Eye (tissue), 1 donor: ENCODE data around the gene OSBPL6.
A peak's percentile ranks its signal among the peaks of the same experiment; 100 is the strongest.

Experiments
- DNase-seq: peaks from one replicate; pipeline ENCODE4 v3.0.0-alpha.2; 2015

OSBPL6 gene

GRCh38 chr2:178450774-178451525 is 256.6 kb downstream of the OSBPL6 start, which contains the start of the genes PJVK and PRKRA:
Gene PJVK, plus strand, starts transcription at chr2:178451378. Its CDS starts 2,032 bp downstream, at chr2:178453410.
Gene PRKRA, minus strand, starts transcription at chr2:178451175. Its CDS starts 145 bp downstream, at chr2:178451030.
- DNase-seq = peak; percentile 99

GRCh38 chr2:178452334-178452733 is 258.0 kb downstream of the OSBPL6 start:
- DNase-seq = peak; percentile 19
